HL-60 (cell line): Measurements from ENCODE around the gene AGAP3.

Source experiments
- CTCF ChIP-seq: IDR thresholded peaks from one replicate; pipeline ENCODE4 v1.5.1; 2011; ENCODE audit warnings: low read length, control low read depth, inconsistent platforms; ENCODE audit not compliant: insufficient read depth
- REST ChIP-seq: IDR thresholded peaks from 2 replicates; pipeline ENCODE4 v1.6.1; 2012; ENCODE audit warnings: low read depth; ENCODE audit not compliant: insufficient replicate concordance
- SPI1 ChIP-seq: IDR thresholded peaks from 2 replicates; pipeline ENCODE4 v1.6.1; 2012; ENCODE audit warnings: low read depth, mild to moderate bottlenecking, borderline replicate concordance

DNA sequence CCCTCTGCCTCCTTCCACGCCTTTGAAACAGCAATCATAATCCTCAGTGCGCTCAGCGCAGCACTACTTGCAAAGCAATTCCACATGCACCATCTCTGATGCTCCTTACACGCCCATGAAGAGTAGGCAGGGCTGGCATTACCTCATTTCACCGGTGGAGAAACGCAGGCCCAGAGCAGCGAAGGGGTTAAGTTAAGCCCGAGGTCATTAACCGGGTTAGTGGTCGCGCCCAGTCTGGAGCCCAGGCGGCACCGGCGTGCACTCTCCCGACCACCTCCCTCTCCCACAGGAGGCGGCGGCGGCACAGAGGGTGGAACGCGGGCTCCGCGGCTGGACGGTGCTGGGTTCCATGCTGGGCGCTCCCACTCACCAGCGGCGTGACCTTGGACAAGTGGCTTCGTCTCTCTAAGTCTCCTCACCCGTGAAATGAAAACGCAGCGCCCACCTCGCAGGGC lies 6.2 kb upstream of the AGAP3 start:
- TF ChIP-seq REST = no peak
- no peak for TF ChIP-seq CTCF
- no peak for TF ChIP-seq SPI1
